Thyroid gland (tissue), 4 donors: Measurements from ENCODE around the gene KAT5. TPM values are rescaled to one million over a fixed set of nuclear protein-coding genes. Genes with fewer than 3 reads are reported as not detected.
"Not testable (repeated sequence)": the region's sequence is repeated elsewhere in the genome, so short reads cannot be mapped to it uniquely, and the experiment has no call there.

Source experiments
- DNase-seq, 2 donors: peaks; one replicate each; pipeline ENCODE4 v3.0.0-alpha.2; 2019
- H3K27ac ChIP-seq, 3 donors: fragments of 200-600 bp; sonication (generic); 1 replicate in 2 of 3; 2 replicates in 1 of 3; pipeline ENCODE4 v1.5.1; 2016 to 2019; ENCODE audit warnings: mild to moderate bottlenecking in 1 of 3, moderate library complexity in 1 of 3
- H3K27me3 ChIP-seq: fragments of 200-600 bp; sonication (generic); one replicate; pipeline ENCODE4 v1.5.1; 2019
- H3K36me3 ChIP-seq, 2 donors: fragments of 200-600 bp; sonication (generic); one replicate each; pipeline ENCODE4 v1.5.1; 2016 to 2019
- H3K4me1 ChIP-seq, 2 donors: fragments of 200-600 bp; sonication (generic); one replicate each; pipeline ENCODE4 v1.5.1; 2017 to 2019
- H3K4me3 ChIP-seq, 3 donors: fragments of 200-600 bp; sonication (generic); replicated peaks in 1 of 3; 1 replicate in 2 of 3; 2 replicates in 1 of 3; pipeline ENCODE4 v1.5.1; 2016; ENCODE audit warnings: mild to moderate bottlenecking in 1 of 3
- H3K9me3 ChIP-seq: fragments of 200-600 bp; sonication (generic); one replicate; pipeline ENCODE4 v1.5.1; 2017
- CTCF ChIP-seq, 6 experiments: fragments of 200-600 bp in 3 of 6; fragments of 450-650 bp in 3 of 6; sonication (generic) in 3 of 6; IDR thresholded peaks; one replicate each; pipeline ENCODE4 v1.5.1; 2016 to 2019; ENCODE audit warnings: antibody characterized with exemption in 6 of 6, mild to moderate bottlenecking in 2 of 6, inconsistent platforms in 1 of 6, moderate library complexity in 1 of 6
- POLR2A ChIP-seq, 2 donors: fragments of 450-650 bp; IDR thresholded peaks; one replicate each; pipeline ENCODE4 v1.6.1; 2017; ENCODE audit warnings: antibody characterized with exemption in 2 of 2, mild to moderate bottlenecking in 2 of 2, moderate library complexity in 1 of 2
- WGBS, 2 donors: methylation state at CpG; one replicate each; pipeline ENCODE4 v1.1.5; 2017; 5-methylcytosine and 5-hydroxymethylcytosine counted together
- intact Hi-C: fragments of 100-400 bp; cut with DNase I; formaldehyde crosslinking; loops from one replicate; pipeline ENCODE4 v1.15.1; 2023
- total RNA-seq, 4 donors: library from RNA; depleted of rRNA; stranded (reverse); fragments of >200 nt; gene quantifications; one replicate each; pipeline ENCODE4 v1.2.3, GENCODE V29; 2016

Gene KAT5
- total RNA-seq, 4 donors from 2014 or later: 78.5 to 114 (median 81.1) TPM

- peaks cover 38 to 41% of the 10 kb centered on the region in 2 donors for H3K36me3 ChIP-seq
- H3K4me3 ChIP-seq: peak within 1 kb of the TSS; percentile 54 to 87 (median 67)
- TF ChIP-seq CTCF (IDR thresholded peaks at IDR 0.05) (peak in 2 of 6 experiments; percentile 1 to 20), POLR2A (IDR thresholded peaks at IDR 0.05) (peak in 1 of 2 donors; percentile 77)
- WGBS, 2 donors: 0 to 1% methylated on average over 34 to 42 of the region's 76 CpGs
- H3K27me3 ChIP-seq: no peaks in the 10 kb centered on the region
- DNase-seq: peak; percentile 79 to 85
- H3K9me3 ChIP-seq: no peaks in the 10 kb centered on the region
- intact Hi-C loops: no loop called here
- H3K27ac ChIP-seq: peak within 1 kb of the TSS; percentile 57 to 79 (median 74)
- H3K4me1 ChIP-seq: peaks cover 13% of the 10 kb centered on the region in 2 donors
These were observed 8.3 kb downstream of the KAT5 start, which contains the start of gene RNASEH2C for GRCh38 chr11:65720211-65720934. TSS of gene RNASEH2C (minus strand) at chr11:65720798. CDS start at chr11:65720758, 40 bp downstream.

- intact Hi-C loops: no loop called here
- no peak for DNase-seq
- 88 to 100% methylated on average over 1 of the region's 1 CpG for WGBS, 2 donors
These were observed 10.2 kb downstream of the KAT5 start for GRCh38 chr11:65722261-65722660.

GRCh38 chr11:65726660-65727059 is 14.6 kb downstream of the KAT5 start:
- no peaks in the 10 kb centered on the region for H3K9me3 ChIP-seq
- TF ChIP-seq CTCF (IDR thresholded peaks at IDR 0.05) (no peak), POLR2A (IDR thresholded peaks at IDR 0.05) (no peak)
- H3K36me3 ChIP-seq: no peaks in the 10 kb centered on the region
- intact Hi-C loops: no loop called here
- H3K4me3 ChIP-seq: no peak overlapping the region
- no peak for DNase-seq
- 69 to 78% methylated on average over 6 of the region's 6 CpGs for WGBS, 2 donors
- no peaks in the 10 kb centered on the region for H3K4me1 ChIP-seq
- no peaks in the 10 kb centered on the region for H3K27me3 ChIP-seq
- no peak overlapping the region for H3K27ac ChIP-seq

More at GRCh38 chr11:65722261-65722660, 10.2 kb downstream of the KAT5 start:
- H3K4me3 ChIP-seq: no peak overlapping the region
- H3K27me3 ChIP-seq: no peaks in the 10 kb centered on the region
- H3K9me3 ChIP-seq: no peaks in the 10 kb centered on the region
- peaks cover 21 to 22% of the 10 kb centered on the region in 2 donors for H3K36me3 ChIP-seq
- TF ChIP-seq POLR2A (IDR thresholded peaks at IDR 0.05) (no peak), CTCF (IDR thresholded peaks at IDR 0.05) (no peak)
- peaks cover 13% of the 10 kb centered on the region in 2 donors for H3K4me1 ChIP-seq
- no peak overlapping the region for H3K27ac ChIP-seq

- H3K27ac ChIP-seq: no peak overlapping the region
- intact Hi-C loops: no loop called here
- WGBS, 2 donors: 82 to 94% methylated on average over 10 to 15 of the region's 15 CpGs
- H3K27me3 ChIP-seq: no peaks in the 10 kb centered on the region
- H3K9me3 ChIP-seq: no peaks in the 10 kb centered on the region
- H3K4me1 ChIP-seq: no peaks in the 10 kb centered on the region
- DNase-seq: no peak
- no peaks in the 10 kb centered on the region for H3K36me3 ChIP-seq
- H3K4me3 ChIP-seq: no peak overlapping the region
- TF ChIP-seq POLR2A (IDR thresholded peaks at IDR 0.05) (no peak), CTCF (IDR thresholded peaks at IDR 0.05) (no peak)
These were observed 15.8 kb downstream of the KAT5 start for GRCh38 chr11:65727865-65728264.

GRCh38 chr11:65730461-65730860 is 18.4 kb downstream of the KAT5 start:
- intact Hi-C loops: no loop called here

GRCh38 chr11:65735111-65735510 is 23.1 kb downstream of the KAT5 start:
- H3K9me3 ChIP-seq, intact Hi-C loops, H3K4me3 ChIP-seq, DNase-seq, H3K27ac ChIP-seq, H3K36me3 ChIP-seq, H3K4me1 ChIP-seq, H3K27me3 ChIP-seq: not testable (repeated sequence)
- 81 to 84% methylated on average over 4 of the region's 4 CpGs for WGBS, 2 donors

More at GRCh38 chr11:65730461-65730860, 18.4 kb downstream of the KAT5 start:
- Histone ChIP-seq H3K4me3 (no peak overlapping the region), H3K4me1 (no peaks in the 10 kb centered on the region), H3K27me3 (no peaks in the 10 kb centered on the region), H3K9me3 (no peaks in the 10 kb centered on the region), H3K27ac (no peak overlapping the region), H3K36me3 (no peaks in the 10 kb centered on the region)
- TF ChIP-seq CTCF (IDR thresholded peaks at IDR 0.05): no peak
- TF ChIP-seq POLR2A (IDR thresholded peaks at IDR 0.05): no peak
- no peak for DNase-seq
- 66 to 69% methylated on average over 5 of the region's 5 CpGs for WGBS, 2 donors
